B cell (primary cell): ENCODE results near the gene KCTD2. TPM values are rescaled to one million over a fixed set of nuclear protein-coding genes. Genes with fewer than 3 reads are reported as not detected.

Experiments
- ATAC-seq: fragments of 200-7000 bp; cut with Tn5 transposase; one replicate; pipeline ENCODE4 v1.10.0; 2021; ENCODE audit warnings: low read depth, mild to moderate bottlenecking, moderate number of reproducible peaks, moderate library complexity
- CTCF ChIA-PET: fragments of 350-600 bp; sonication (Branson Sonifier 250); formaldehyde crosslinking; loops from one replicate; lab custom pipeline; 2021; ENCODE audit warnings: antibody characterized with exemption, inconsistent platforms; lab: Charles Lee
- POLR2A ChIA-PET: fragments of 350-600 bp; sonication (Branson Sonifier 250); formaldehyde crosslinking; loops from one replicate; lab custom pipeline; 2021; ENCODE audit warnings: antibody characterized with exemption; lab: Charles Lee
- DNase-seq: peaks from one replicate; pipeline ENCODE4 v3.0.0; 2013
- H2AFZ ChIP-seq: 2 replicates; pipeline ENCODE4 v1.6.1; 2012; ENCODE audit warnings: mild to moderate bottlenecking, low read depth, low read length; ENCODE audit not compliant: insufficient read depth, poor library complexity, severe bottlenecking
- H3K27ac ChIP-seq, 2 donors: 1 replicate in 1 of 2; 2 replicates in 1 of 2; pipeline ENCODE4 v1.5.1; 2012 to 2013; ENCODE audit warnings: low read length in 2 of 2, mild to moderate bottlenecking in 2 of 2, moderate library complexity in 1 of 2
- H3K27me3 ChIP-seq, 4 experiments: fragments of 200-600 bp in 1 of 4; sonication (generic) in 1 of 4; replicated peaks in 1 of 4; 1 replicate in 2 of 4; 2 replicates in 2 of 4; pipeline versions ENCODE4 v1.6.1 to v1.7.0; 2013 to 2016; ENCODE audit warnings: low read length in 3 of 4, mild to moderate bottlenecking in 2 of 4, mixed read lengths in 1 of 4, moderate library complexity in 1 of 4; ENCODE audit not compliant: insufficient read depth in 4 of 4, control insufficient read depth in 3 of 4; ENCODE audit errors: control extremely low read depth in 1 of 4
- H3K36me3 ChIP-seq, 2 experiments: replicated peaks in 1 of 2; 1 replicate in 1 of 2; 2 replicates in 1 of 2; pipeline versions ENCODE4 v1.6.1 to v1.7.1; 2013; ENCODE audit warnings: low read length in 1 of 2; ENCODE audit not compliant: insufficient read depth in 2 of 2, control insufficient read depth in 1 of 2; ENCODE audit errors: control extremely low read depth in 1 of 2, extremely low read depth in 1 of 2
- H3K4me1 ChIP-seq, 2 donors: fragments of 200-600 bp in 1 of 2; sonication (generic) in 1 of 2; 1 replicate in 1 of 2; 2 replicates in 1 of 2; pipeline versions ENCODE4 v1.5.1 to v1.6.1; 2013 to 2017; ENCODE audit warnings: low read length in 2 of 2; ENCODE audit not compliant: control insufficient read depth in 2 of 2, insufficient read depth in 2 of 2
- H3K4me2 ChIP-seq: replicated peaks from 2 replicates; pipeline ENCODE3; 2012; ENCODE audit warnings: mild to moderate bottlenecking, low read depth, low read length; ENCODE audit not compliant: poor library complexity, severe bottlenecking
- H3K4me3 ChIP-seq, 5 experiments: fragments of 200-600 bp in 1 of 5; sonication (generic) in 1 of 5; 1 replicate in 3 of 5; 2 replicates in 2 of 5; pipeline versions ENCODE4 v1.5.1 to v1.7.0; 2011 to 2016; ENCODE audit warnings: low read length in 4 of 5, mild to moderate bottlenecking in 4 of 5, low read depth in 2 of 5, control low read depth in 1 of 5, moderate library complexity in 1 of 5; ENCODE audit not compliant: insufficient read depth in 1 of 5; ENCODE audit errors: control extremely low read depth in 1 of 5, extremely low read depth in 1 of 5
- H3K79me2 ChIP-seq: fragments of 200-600 bp; sonication (generic); one replicate; pipeline ENCODE4 v1.6.0; 2016; ENCODE audit warnings: low read length; ENCODE audit not compliant: control insufficient read depth, insufficient read depth
- H3K9ac ChIP-seq: fragments of 200-600 bp; sonication (generic); 2 replicates; pipeline ENCODE4 v1.6.1; 2017; ENCODE audit warnings: mild to moderate bottlenecking, low read length, moderate library complexity
- H3K9me3 ChIP-seq, 3 donors: one replicate each; pipeline versions ENCODE4 v1.6.1 to v1.7.1; 2013; ENCODE audit warnings: low read length in 2 of 3; ENCODE audit not compliant: control insufficient read depth in 2 of 3, insufficient read depth in 1 of 3; ENCODE audit errors: control extremely low read depth in 1 of 3
- H4K20me1 ChIP-seq: 2 replicates; pipeline ENCODE4 v1.6.0; 2012; ENCODE audit warnings: mild to moderate bottlenecking, low read length; ENCODE audit not compliant: insufficient read depth, control insufficient read depth, poor library complexity, severe bottlenecking
- H3K27ac Mint-ChIP-seq: one replicate; pipeline ENCODE4 v1.8.0; 2021; ENCODE audit warnings: mixed read lengths
- H3K27me3 Mint-ChIP-seq: one replicate; pipeline ENCODE4 v1.8.0; 2021; ENCODE audit warnings: mixed read lengths
- H3K4me1 Mint-ChIP-seq: one replicate; pipeline ENCODE4 v1.8.0; 2021; ENCODE audit warnings: mixed read lengths
- H3K4me3 Mint-ChIP-seq: one replicate; pipeline ENCODE4 v1.8.0; 2021; ENCODE audit warnings: mixed read lengths
- H3K9me3 Mint-ChIP-seq: one replicate; pipeline ENCODE4 v1.8.0; 2022; ENCODE audit warnings: mixed read lengths; ENCODE audit not compliant: insufficient read depth
- EZH2 ChIP-seq: IDR thresholded peaks from 2 replicates; pipeline ENCODE4 v1.6.1; 2012; ENCODE audit warnings: borderline replicate concordance, low read depth, mild to moderate bottlenecking, moderate library complexity, low read length; ENCODE audit not compliant: insufficient read depth, poor library complexity, severe bottlenecking
- WGBS: methylation state at CpG from one replicate; pipeline ENCODE4 v1.1.5; 2013; ENCODE audit warnings: missing lambda C conversion rate; ENCODE audit not compliant: insufficient coverage; 5-methylcytosine and 5-hydroxymethylcytosine counted together
- intact Hi-C: fragments of 100-400 bp; cut with micrococcal nuclease; formaldehyde crosslinking; loops from one replicate; pipeline ENCODE4 v1.10.0; 2022
- polyA plus RNA-seq: library from polyadenylated mRNA; depleted of rRNA; stranded (reverse); fragments of >200 nt; gene quantifications from 2 replicates; pipeline ENCODE4 v1.2.3, GENCODE V29; 2012
- total RNA-seq, 2 donors: library from RNA; stranded (reverse); fragments of 120-200 nt in 1 of 2; gene quantifications; 1 replicate in 1 of 2; 2 replicates in 1 of 2; pipeline versions ENCODE4 v1.2.3 to v1.2.4, GENCODE V29; 2013 to 2022
- TF ChIP-seq, protein P1 (sequence below): fragments of 200-600 bp; IDR thresholded peaks from one replicate; pipeline ENCODE4 v1.8.0; 2022; ENCODE audit warnings: antibody characterized with exemption, mild to moderate bottlenecking

KCTD2 gene
- total and polyA plus RNA-seq, 2 donors (not counting 1 experiment from before 2014, with no cell fraction given): 15.7 to 23.2 TPM

DNA sequence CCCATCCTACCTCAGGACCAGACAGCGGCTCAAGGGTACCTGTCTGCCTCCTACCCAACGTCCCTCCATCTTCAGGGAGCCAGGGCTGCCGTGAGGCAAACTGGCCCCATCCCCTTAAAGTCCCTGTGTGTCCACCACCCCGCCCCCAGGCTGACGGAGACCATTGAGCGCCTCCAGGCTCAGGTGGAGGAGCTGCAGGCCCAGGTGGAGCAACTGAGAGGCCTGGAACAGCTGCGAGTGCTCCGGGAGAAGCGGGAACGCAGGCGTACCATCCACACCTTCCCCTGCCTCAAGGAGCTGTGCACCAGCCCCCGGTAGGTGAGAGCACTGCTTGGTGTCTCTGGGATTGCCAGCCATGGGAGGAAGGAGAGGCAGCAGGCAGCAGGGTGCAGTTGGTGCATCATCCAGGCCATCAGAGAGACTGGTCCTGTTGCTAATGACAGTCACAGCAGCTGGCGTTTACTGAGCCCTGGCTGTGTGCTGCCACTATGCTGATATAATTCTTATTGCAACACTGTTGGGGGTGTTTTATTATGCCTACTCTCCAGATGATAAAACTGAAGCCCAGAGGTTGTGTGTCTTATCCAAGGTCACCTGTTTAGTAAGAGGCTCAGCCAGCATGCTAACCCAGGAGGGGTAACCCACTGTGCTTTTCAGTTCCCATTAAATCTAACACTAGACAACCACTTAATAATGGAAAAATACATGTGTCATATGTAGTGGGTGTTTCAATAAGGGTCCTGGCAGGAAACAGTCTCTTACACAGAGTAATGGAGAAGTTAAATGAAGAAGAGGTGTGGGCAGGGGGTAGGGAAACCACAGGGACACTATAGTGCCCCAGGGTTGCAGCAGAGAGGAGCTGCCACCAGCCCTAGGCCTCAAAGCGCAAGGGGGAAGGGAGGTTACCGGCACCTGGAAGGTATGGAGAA is 44.8 kb upstream of the KCTD2 start:
- 88% methylated on average over 9 of the region's 15 CpGs for WGBS
- H2AFZ ChIP-seq: no peak overlapping the region
- CTCF ChIA-PET: interaction anchor here (0.5 to 1.1 kb wide), 3 partner anchors 9 to 40 kb away, joined by 3 read pairs; no protein-coding TSS in a partner anchor
- no peak overlapping the region for H3K27ac Mint-ChIP-seq
- intact Hi-C loops: no loop called here
- no peaks in the 10 kb centered on the region for H3K36me3 ChIP-seq
- no peak overlapping the region for H3K4me2 ChIP-seq
- no peak overlapping the region for H3K27ac ChIP-seq
- H3K4me1 ChIP-seq: no peaks in the 10 kb centered on the region
- no peak overlapping the region for H3K4me3 ChIP-seq
- H3K79me2 ChIP-seq: no peaks in the 10 kb centered on the region
- POLR2A ChIA-PET: no interaction called here
- H3K9me3 Mint-ChIP-seq: no peaks in the 10 kb centered on the region
- peaks cover 7% of the 10 kb centered on the region for H3K27me3 Mint-ChIP-seq
- H3K4me3 Mint-ChIP-seq: no peak overlapping the region
- H3K9ac ChIP-seq: no peak overlapping the region
- H3K4me1 Mint-ChIP-seq: no peaks in the 10 kb centered on the region
- H3K27me3 ChIP-seq: no peaks in the 10 kb centered on the region
- ATAC-seq (no peak), DNase-seq (no peak)
- no peaks in the 10 kb centered on the region for H3K9me3 ChIP-seq
- no peak for TF ChIP-seq EZH2
- TF ChIP-seq, protein P1, sequence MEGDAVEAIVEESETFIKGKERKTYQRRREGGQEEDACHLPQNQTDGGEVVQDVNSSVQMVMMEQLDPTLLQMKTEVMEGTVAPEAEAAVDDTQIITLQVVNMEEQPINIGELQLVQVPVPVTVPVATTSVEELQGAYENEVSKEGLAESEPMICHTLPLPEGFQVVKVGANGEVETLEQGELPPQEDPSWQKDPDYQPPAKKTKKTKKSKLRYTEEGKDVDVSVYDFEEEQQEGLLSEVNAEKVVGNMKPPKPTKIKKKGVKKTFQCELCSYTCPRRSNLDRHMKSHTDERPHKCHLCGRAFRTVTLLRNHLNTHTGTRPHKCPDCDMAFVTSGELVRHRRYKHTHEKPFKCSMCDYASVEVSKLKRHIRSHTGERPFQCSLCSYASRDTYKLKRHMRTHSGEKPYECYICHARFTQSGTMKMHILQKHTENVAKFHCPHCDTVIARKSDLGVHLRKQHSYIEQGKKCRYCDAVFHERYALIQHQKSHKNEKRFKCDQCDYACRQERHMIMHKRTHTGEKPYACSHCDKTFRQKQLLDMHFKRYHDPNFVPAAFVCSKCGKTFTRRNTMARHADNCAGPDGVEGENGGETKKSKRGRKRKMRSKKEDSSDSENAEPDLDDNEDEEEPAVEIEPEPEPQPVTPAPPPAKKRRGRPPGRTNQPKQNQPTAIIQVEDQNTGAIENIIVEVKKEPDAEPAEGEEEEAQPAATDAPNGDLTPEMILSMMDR: no peak
- no peaks in the 10 kb centered on the region for H4K20me1 ChIP-seq
